GM19238 (cell line): ENCODE measurements around the gene MYO9B.

Experiments
- DNase-seq: peaks from one replicate; pipeline ENCODE4 v3.0.0; 2011; ENCODE audit warnings: low spot score; ENCODE audit not compliant: insufficient read length

The MYO9B gene

DNA sequence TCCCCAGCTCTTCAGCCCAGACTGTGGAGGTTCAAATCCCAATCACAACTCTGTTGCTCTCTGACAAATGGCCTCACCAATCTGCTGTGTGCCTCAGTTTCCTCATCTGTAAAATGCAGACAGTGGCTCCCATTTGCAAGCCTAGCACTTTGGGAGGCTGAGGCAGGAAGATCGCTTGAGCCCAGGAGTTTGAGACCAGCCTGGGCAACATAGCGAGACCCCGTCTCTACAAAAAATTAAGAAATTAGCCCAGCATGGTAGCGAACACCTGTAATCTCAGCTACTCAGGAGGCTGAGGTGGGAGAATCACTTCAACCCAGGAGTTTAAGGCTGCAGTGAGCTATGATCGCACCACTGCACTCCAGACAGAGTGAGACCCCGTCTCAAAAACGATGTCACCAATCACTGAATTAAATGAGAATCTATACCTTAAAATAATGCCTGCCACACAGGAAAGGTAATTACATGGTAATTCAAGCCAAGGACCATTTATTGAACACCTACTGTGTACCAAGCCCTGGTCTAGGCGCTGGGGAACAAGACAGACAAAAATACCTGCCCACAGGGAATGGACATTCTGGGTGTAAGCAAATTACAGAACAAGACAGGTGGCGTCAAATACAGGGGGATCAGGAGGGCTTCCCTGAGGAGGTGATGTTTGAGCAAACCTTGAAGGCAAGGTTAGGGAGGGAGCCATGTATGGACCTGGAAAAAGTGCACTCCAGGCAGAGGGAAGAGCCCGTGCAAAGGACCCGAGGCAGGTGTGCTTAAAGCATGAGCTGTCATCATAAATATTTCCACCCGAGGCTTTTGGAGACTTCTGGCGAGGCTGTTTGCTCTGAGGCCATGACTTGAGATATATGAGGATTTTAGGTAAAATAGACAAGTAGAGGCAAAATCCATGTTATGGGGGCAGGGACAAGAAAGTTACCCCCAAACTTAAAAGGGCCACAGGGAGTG, 162.4 kb downstream of the MYO9B start:
- no peak for DNase-seq

DNA sequence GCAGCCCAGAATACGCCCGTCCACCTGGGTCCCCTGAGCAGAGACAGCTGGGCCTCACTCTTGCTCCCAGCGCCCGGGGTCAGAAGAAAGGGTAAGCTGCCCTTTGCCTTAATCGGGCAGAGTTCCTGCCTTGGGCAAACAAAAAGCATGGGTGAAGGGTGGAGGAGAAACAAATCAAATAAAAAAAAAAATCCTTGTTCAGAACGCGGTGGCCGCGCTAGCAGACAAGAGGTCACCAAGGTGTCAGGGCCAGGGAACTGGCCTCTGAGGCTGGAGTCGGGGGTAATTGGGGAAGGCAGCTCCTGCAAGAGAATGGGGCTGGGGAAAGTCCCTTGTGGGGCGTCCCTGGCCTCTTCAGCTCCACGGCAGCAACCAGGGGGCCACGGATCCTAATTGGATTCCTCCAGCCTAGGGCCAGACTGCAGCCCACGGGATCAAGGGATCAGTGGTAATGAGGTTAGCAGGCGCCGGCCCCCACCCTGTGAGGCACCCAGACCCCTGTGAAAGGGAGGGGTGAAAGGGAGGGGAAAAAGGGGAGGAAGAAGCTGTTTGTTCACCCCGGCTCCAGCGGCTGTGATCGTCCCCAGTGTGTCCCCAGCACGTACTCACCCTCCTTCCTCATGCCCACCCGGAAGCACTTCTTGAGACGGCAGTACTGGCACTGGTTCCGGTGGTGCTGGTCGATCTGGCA, 164.6 kb downstream of the MYO9B start:
- DNase-seq, result no peak

DNA sequence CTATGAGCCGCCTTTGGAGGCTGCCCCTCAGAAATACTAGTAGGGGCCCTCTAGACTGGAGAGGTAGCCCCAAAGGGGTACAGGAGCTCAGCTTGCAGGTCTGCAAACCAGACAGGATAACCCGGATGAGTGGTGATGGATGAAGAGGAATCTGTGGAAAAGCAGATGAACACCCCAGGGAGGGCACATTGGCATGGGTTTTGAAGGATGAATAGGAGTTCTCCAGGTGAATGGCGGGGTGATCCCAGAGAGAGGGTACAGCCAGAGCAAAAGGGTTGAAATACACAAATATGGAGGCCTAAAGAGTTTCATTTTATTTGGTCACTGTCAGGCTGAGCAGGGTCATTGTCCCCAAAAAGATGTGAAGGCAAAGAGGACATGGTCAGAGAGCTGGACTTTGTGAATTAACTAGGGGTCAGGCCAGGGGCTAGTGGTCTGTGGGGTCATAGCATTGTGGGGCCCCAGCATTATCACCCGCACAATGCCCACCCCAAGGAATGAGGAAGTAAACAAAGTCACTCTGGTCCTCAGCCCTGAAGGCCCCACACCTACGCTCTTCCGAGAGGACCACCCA, 165.3 kb downstream of the MYO9B start:
- no peak for DNase-seq

DNA sequence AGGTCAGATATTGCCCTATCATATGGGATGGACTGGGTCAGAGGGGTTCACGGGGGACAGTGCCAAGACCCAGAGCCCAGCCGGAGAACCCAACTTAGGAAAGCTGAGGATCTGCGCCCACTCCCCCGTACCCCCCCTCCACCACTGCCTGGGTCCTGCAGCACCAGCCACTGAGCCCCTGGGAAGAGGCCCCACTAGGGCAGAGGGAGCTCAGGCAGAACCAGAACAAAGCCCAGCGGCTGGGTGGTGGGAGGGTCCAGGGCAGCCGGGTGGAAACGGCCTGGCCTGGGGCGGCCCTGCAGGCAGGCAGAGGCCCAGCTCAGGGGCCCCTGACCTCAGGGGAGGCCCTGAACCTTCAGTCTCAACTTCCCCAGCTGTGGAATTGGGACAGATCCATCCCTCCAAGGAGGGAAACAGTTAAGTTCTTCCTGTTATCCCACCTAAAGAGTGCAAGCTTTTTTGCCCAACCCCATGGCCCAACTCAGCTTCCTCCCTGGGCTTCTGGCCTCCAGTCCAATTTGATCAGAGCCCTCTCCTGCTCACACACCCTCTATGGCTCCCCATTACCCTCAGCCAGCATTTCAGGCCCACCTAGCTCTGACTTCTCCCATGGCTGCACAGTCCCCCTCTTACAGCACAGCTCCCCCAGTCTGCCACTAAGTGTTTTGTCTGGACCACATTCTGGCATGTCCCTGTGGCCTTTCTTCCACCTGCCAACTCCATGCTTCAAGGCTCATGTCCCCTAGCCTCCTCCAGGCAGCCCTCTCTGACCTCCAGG, 167.0 kb downstream of the MYO9B start:
- no peak for DNase-seq

DNA sequence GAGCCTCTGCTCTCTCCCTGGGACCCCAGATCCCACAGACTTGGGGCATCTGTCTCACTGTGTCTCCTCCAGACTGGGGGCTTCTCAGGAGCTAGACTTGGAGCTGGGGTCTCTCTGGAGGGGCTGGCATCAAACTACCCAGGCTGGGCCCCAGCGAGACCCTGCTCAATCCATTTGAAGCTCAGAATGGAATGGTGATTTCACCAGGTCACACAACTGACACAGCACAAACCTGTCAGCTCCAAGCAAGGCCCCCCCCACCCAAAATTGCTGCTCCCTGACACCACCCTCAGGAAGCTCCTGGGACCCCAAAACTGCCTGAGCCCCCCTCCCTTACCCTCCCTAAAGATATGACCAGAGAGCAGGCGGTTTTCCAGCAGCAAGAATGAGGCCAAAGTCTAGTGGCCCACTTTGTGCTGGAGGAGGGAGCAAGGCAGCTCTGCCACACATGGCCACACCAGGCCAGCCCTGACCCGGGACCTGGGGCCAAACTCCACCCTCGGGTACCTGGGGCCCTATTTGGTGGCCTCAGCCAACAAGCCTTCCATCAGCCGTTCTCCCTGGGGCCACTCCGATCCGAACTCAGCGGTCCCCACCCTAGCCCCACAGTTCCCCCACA, 167.7 kb downstream of the MYO9B start:
- no peak for DNase-seq

DNA sequence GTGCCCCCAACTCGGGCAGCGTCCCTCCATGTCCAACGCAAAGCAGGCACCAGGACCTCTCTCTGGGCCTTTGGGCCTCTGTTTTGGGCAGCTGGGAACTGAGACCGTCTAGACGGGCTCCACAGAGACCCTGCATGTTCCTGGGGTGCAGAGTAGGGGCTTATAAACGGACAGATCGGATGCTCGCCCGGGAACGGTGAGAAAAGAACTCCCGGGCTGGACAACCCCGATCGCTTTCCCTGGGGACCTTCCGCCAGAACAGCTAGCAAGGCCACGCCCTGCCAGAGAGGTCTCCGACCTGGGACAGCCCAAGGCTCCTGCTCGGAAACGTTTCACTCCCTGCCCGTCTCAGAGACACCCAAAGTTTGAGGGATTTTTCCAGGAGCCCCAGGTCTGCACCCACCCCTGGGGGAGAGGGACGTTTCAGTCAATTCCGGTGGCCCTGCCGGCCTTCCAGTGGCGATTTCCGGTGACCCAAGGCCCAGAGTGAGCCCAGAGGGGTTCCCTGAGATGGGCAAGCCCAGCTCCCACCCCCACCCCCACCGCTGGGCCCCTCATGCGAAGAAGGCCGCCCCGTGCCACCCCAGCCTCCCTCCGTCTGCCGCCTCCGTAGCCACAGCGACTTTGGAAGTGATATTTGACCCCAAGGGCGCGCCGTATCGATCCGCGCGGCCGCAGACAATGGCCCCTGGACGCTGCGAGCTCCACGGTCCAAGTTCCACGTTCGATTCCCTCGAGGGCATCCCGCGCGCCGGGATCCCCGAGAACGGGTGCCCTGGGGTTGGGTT, 168.4 kb downstream of the MYO9B start:
- DNase-seq, result no peak

DNA sequence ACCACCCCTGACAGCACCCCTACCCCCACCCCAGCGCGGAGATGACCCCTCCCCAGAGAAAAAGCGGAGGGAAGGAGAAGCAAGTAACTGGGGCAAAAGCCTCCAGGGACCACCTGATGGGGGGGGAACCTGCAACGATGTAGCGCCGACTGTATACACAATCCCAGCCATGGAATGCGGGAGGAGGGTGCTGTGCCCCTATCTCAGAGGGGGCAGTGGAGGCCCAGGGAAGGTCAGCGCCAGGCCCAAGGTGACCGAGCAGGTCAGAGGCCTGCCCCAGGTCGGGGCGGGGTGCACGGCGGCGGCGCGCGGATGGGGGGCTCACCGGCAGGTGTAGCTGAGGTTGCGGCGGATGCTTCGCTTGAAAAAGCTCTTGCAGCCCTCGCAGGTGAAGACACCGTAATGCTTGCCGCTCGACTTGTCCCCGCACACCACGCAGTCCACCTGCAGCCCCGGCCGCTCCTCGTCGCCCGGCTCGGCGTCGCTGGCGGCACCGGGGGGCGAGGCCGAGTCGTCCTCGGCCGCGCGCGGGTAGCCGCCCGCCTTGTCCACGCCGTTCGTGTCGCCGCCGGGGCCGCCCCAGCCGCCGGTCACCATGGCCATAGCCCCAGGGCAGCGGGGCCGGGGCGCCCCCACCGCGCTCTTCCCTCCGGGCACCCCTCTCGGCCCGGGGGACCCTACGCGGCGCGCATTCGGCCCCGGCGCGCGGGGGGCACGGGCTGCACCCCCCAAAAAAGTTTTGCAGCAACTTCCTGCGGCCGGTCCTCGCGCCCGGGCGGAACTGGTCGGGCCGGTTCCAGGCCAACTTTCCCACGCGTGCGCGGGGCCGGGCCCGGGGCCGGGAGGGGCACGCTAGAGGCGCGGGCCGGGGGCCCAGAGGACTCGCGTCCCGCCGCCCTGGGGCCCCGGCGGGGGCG, 169.3 kb downstream of the MYO9B start:
- no peak for DNase-seq

DNA sequence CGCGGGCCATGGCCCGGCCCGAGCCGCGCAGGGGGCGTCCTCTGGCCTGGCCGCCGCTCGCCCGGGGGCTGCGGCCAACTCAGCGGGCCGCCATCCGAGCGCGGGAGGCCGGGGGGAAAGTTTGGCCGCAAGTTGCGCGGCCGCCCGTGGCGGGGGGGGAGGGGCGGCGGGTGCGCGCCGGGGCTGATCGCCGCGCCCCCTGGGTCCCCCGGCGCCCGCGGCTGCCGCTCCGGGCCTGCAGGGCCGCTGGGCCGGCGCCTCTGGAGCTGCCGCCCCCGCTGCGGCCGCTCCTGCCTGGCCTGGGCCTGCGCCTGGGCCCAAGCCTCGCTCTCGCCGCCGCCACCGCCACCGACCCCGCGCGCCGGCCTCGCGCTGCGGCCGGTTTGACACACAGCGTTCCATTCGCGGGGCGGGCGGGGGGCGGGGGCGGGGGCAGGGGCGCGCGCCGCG, 170.0 kb downstream of the MYO9B start, which contains the start of gene NR2F6:
Gene NR2F6 (minus strand): TSS at position 385 of the 450 bp plus-strand sequence. CDS start 699 bp downstream, outside the sequence.
- DNase-seq, result peak; percentile 63

DNA sequence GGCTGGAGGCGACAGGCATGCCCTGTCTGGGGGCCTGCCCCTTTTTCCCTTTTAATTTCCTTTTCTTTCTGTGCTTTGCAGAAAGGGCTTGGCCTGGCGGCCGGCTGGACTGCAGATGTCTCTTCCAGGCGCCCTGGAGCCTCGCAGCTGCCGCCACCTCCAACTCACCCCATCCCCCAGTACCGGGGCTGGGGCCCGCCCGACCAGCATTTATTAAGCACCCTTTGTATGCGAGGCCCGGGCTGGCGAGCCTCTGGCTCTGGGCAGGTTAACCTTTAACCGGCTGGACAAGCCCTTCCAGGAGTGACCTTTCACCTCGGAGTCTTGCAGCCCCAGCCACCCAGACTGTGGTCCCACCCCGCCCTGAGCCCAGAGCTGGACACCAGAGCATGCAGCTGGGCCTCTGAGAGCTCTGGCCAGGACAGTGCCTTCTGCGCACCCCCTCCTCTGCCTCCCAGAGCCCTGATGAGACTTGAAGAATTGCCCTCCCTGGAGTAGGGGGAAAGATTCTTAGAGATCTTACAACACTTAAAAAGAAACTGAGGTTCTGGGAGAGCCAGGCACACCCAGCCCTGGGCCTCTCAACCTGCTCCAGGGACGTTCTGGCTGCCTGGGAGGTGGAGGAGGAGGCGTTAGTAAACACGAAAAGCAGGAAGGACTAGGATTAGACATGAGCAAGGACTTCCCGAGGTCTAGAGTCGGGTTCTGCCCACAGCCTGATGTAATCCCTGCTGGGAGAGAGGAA, 171.3 kb downstream of the MYO9B start:
- no peak for DNase-seq

DNA sequence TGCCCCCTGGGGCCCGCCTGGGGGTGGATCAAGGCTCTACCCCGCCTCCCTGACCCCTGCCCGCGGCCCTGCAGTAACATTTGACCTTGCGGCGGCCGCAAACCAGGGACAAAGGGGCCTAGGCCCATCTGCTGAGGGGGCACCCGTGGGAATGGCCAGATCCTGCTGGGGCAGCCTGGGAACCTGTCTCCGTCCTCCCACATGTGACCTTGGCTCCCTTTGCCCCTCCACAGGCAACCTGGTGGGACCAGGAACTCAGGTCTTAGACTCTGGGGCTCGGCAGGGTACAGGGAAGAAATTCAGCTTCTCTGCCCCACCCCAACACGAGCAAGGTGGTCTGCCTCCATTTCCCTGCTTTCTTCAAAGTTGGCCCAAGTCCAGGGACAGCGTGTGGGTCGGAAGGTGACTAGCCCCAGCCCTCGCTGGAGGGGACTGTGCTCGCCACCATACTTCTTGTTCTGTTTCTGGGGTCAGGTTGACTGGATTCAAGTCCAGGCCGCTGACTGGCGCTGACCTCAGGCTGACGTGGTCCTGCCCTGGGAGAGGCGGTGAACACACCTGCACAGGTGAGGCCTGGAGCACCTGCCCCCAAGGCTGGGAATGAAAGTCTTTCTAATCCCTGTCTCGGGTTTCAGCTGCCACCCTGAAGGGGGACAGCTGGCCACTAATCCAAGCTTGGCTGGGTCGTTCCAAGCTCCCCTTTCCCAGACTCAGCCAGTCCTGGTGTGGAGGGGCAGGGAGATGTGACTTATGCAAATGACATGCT, 172.6 kb downstream of the MYO9B start:
- DNase-seq, result no peak

DNA sequence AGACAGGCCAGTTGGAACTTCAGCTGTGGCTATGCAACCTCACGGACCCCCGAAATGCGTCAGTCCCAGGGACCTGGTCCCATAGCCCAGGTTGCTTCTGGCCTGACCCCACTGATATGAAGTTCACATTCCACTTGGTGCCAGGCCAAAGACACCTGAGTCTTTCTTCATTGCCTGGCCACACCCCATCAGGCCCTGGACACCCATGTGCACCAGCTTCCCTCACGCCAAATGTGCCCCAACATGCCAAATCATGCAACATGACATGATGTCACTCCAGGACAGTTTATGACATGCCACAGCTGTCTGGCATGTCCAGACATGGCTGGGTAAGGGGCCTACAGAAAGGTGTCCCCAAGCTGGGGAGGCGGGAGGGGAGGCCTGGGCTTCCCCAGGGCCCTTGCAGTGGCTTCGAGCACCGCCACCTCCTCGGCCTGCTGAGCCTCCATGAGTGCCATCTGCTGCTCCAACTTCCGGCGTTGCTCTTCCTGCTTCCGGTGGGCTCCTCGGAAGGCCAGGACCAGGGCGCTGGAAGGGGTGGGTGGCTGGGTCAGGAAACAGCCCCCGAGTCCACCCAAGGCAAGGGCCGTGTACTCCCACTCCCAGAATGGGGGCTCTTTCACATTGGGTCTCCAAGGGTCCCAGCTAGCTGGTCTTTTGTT, 174.4 kb downstream of the MYO9B start:
- no peak for DNase-seq

DNA sequence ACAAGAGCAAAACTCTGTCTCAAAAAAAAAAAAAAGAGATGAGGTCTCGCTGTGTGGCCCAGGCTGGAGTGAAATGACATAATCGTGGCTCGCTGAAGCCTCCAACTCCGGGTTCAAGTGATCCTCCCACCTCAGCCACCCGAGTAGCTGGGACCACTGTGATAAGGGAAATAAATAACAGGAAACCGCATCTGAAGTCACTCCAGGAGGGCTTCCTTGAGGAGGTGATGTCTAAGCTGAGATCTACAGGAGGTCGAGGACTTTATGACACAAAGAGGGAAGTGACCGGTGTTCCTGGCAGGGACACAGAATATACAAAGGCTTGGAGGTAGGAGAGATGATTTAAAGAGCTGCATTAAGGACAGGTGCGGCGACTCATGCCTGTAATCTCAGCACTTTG, 179.1 kb downstream of the MYO9B start:
- no peak for DNase-seq

DNA sequence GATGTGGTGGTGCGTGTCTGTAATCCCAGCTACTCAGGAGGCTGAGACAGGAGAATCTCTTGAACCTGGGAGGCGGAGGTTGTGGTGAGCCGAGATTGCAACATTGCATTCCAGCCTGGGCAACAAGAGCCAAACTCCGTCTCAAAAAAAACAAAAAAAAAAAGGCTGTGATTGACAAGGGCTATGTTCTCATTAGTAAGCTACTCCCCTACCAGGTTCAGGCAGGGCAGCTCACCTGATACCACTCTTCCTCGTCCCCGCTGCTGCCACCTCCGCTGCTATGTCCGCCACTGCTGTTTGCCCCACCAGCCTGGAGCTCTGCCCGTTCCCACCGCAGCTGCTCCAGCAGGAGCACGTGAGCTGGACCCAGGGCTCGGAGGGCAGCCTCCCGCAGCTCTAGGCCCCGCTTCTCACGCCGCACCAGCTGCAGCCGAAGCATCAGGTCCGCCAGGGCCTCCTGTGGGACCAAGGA, 179.6 kb downstream of the MYO9B start:
- DNase-seq, result no peak

DNA sequence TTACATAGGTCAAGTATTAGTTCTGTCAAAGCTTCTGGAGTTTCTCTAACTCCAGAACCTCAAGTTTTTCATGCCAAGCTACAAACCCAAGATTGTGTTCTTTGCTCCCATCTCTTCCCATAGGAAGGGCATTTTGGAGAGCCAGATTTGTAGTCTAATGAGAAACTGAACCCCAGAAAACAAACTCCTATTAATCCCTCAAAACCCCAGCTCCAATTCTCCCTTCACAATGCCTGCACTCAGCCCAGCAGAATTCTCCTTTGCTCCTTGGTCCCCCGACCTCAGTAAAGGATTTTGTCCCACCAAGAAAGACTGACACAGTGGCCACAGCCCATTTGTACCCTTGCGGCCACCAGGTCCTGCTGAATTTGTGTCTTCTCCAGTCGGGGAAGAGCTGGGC, 180.6 kb downstream of the MYO9B start:
- no peak for DNase-seq

DNA sequence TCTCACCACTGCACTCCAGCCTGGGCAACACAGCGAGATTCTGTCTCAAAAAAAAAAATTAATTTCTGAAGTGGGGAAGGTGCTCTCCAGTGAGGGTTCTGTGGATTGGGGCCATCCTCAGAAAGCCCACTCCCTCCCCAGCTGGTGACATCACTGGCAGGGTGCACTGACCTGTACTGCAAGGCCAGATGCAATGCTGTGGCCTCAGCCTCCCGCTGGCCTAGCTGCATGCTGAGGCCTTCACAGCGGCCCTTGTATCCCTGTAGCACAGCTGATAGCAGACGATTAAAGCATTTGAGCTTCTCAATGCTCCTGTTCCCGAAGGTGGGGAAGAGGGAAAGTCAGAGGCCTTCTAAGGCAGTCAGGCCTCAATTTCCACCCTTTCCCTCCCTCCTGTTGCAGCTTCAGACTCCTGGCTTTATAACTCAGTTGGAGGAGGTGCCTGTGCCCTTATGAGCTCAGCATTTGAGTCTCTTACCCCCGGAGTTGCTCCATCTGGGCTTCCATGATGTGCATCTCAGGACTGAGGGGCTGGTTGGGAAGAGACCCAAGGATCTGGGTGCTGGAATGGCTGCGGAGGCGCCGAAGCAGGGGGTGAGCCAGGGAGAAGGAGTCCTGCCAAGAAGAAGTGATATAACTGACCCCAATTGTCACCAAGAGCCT, 183.7 kb downstream of the MYO9B start:
- DNase-seq, result no peak

DNA sequence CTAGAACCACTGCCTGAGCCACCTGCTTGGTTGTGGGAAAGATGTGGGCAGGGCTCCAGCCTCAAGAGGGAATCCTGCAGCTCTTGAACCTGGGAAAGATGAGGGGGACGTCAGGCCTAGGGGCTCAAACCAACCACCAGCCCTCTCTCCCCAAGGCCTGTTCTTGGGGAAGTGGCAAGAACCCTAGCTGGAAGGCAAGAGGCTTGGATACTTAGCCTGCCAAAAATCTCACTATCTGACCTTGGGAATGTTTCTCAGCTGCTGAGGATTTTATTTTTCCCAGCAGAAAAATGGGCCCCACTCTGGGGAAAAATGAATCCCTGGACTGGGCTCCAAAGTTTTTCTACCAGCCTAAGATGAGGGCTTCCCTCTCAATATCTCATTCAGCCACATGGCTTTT, 184.4 kb downstream of the MYO9B start:
- no peak for DNase-seq
